Panc1 (cell line): ENCODE data around the gene AGAP1.

Experiments
- POLR2AphosphoS5 ChIP-seq: IDR thresholded peaks from 2 replicates; pipeline ENCODE4 v1.6.1; 2012; ENCODE audit warnings: mild to moderate bottlenecking, low read depth, low read length, moderate library complexity
- SIN3A ChIP-seq: IDR thresholded peaks from 2 replicates; pipeline ENCODE4 v1.6.1; 2012; ENCODE audit warnings: low read depth, mild to moderate bottlenecking, low read length, moderate library complexity, borderline replicate concordance; ENCODE audit not compliant: insufficient read depth
- TF ChIP-seq, protein P1 (sequence below): fragments of 450-650 bp; IDR thresholded peaks from 2 replicates; pipeline ENCODE4 v1.5.1; 2017; ENCODE audit warnings: mild to moderate bottlenecking
- TF ChIP-seq, protein P2 (sequence below), 2 experiments: IDR thresholded peaks; 2 replicates each; pipeline ENCODE4 v1.6.1; 2011 to 2012; ENCODE audit warnings: low read depth in 2 of 2, control low read depth in 1 of 2, low read length in 1 of 2, mild to moderate bottlenecking in 1 of 2, moderate library complexity in 1 of 2; ENCODE audit not compliant: insufficient read depth in 1 of 2

DNA sequence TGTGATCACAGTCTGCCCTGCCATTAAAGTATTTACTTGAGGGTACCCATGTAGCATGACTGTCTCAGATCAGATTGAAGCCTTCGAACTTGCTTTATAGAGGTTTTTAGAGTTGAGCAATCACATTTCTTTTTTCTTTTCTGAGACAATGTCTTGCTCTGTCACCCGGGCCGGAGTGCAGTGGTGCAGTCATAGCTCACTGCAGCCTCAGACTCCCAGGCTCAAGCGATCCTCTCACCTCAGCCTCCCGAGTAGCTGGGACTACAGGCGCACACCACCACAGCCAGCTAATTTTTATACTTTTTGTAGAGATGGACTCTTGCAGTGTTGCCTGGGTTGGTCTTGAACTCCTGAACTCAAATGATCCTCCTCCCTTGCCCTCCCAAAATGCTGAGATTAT lies 153.4 kb downstream of the AGAP1 start:
- TF ChIP-seq, protein P1, sequence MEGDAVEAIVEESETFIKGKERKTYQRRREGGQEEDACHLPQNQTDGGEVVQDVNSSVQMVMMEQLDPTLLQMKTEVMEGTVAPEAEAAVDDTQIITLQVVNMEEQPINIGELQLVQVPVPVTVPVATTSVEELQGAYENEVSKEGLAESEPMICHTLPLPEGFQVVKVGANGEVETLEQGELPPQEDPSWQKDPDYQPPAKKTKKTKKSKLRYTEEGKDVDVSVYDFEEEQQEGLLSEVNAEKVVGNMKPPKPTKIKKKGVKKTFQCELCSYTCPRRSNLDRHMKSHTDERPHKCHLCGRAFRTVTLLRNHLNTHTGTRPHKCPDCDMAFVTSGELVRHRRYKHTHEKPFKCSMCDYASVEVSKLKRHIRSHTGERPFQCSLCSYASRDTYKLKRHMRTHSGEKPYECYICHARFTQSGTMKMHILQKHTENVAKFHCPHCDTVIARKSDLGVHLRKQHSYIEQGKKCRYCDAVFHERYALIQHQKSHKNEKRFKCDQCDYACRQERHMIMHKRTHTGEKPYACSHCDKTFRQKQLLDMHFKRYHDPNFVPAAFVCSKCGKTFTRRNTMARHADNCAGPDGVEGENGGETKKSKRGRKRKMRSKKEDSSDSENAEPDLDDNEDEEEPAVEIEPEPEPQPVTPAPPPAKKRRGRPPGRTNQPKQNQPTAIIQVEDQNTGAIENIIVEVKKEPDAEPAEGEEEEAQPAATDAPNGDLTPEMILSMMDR: no peak
- no peak for TF ChIP-seq SIN3A
- TF ChIP-seq, protein P2, sequence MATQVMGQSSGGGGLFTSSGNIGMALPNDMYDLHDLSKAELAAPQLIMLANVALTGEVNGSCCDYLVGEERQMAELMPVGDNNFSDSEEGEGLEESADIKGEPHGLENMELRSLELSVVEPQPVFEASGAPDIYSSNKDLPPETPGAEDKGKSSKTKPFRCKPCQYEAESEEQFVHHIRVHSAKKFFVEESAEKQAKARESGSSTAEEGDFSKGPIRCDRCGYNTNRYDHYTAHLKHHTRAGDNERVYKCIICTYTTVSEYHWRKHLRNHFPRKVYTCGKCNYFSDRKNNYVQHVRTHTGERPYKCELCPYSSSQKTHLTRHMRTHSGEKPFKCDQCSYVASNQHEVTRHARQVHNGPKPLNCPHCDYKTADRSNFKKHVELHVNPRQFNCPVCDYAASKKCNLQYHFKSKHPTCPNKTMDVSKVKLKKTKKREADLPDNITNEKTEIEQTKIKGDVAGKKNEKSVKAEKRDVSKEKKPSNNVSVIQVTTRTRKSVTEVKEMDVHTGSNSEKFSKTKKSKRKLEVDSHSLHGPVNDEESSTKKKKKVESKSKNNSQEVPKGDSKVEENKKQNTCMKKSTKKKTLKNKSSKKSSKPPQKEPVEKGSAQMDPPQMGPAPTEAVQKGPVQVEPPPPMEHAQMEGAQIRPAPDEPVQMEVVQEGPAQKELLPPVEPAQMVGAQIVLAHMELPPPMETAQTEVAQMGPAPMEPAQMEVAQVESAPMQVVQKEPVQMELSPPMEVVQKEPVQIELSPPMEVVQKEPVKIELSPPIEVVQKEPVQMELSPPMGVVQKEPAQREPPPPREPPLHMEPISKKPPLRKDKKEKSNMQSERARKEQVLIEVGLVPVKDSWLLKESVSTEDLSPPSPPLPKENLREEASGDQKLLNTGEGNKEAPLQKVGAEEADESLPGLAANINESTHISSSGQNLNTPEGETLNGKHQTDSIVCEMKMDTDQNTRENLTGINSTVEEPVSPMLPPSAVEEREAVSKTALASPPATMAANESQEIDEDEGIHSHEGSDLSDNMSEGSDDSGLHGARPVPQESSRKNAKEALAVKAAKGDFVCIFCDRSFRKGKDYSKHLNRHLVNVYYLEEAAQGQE (IDR thresholded peaks at IDR 0.05; ENCODE audit: insufficient read depth in 1 of 2, low read depth in 2 of 2, low read length in 1 of 2): no peak
- TF ChIP-seq POLR2AphosphoS5: no peak
